Transverse colon (tissue), 4 donors: Measurements from ENCODE around the gene PRKCQ. TPM values are rescaled to one million over a fixed set of nuclear protein-coding genes. Genes with fewer than 3 reads are reported as not detected.

Source experiments
- DNase-seq: peaks from one replicate; pipeline ENCODE4 v3.0.0-alpha.2; 2019
- H3K27ac ChIP-seq, 4 donors: fragments of 200-600 bp; sonication (generic); 2 replicates each; pipeline ENCODE4 v1.5.1; 2016 to 2018; ENCODE audit warnings: inconsistent platforms in 4 of 4
- H3K27me3 ChIP-seq: fragments of 200-600 bp; sonication (generic); 2 replicates; pipeline ENCODE4 v1.5.1; 2017; ENCODE audit warnings: inconsistent platforms
- H3K36me3 ChIP-seq, 4 donors: fragments of 200-600 bp; sonication (generic); 2 replicates each; pipeline ENCODE4 v1.5.1; 2017 to 2019; ENCODE audit warnings: inconsistent platforms in 4 of 4
- H3K4me1 ChIP-seq, 4 donors: fragments of 200-600 bp; sonication (generic); 2 replicates each; pipeline ENCODE4 v1.5.1; 2017 to 2020; ENCODE audit warnings: inconsistent platforms in 4 of 4
- H3K4me3 ChIP-seq, 4 donors: fragments of 200-600 bp; sonication (generic); 1 replicate in 1 of 4; 2 replicates in 3 of 4; pipeline versions ENCODE4 v1.5.1 to v1.6.1; 2017 to 2019; ENCODE audit warnings: inconsistent platforms in 4 of 4
- H3K9me3 ChIP-seq, 2 donors: fragments of 200-600 bp; sonication (generic); 2 replicates each; pipeline ENCODE4 v1.5.1; 2017 to 2019; ENCODE audit warnings: inconsistent platforms in 2 of 2
- CTCF ChIP-seq, 5 experiments: fragments of 200-600 bp in 3 of 5; fragments of 450-650 bp in 2 of 5; sonication (generic) in 3 of 5; IDR thresholded peaks; 1 replicate in 2 of 5; 2 replicates in 3 of 5; pipeline ENCODE4 v1.5.1; 2016 to 2017; ENCODE audit warnings: antibody characterized with exemption in 5 of 5, inconsistent platforms in 3 of 5, mild to moderate bottlenecking in 2 of 5, moderate library complexity in 1 of 5
- EP300 ChIP-seq: sonication (generic); formaldehyde crosslinking; IDR thresholded peaks from one replicate; pipeline ENCODE4 v1.6.1; 2017; ENCODE audit warnings: antibody characterized with exemption, low read depth
- POLR2A ChIP-seq: fragments of 450-650 bp; IDR thresholded peaks from one replicate; pipeline ENCODE4 v1.6.1; 2016; ENCODE audit warnings: antibody characterized with exemption, mild to moderate bottlenecking, moderate library complexity
- POLR2AphosphoS5 ChIP-seq, 3 donors: sonication (generic); formaldehyde crosslinking; IDR thresholded peaks; one replicate each; pipeline ENCODE4 v1.6.1; 2016; ENCODE audit warnings: antibody characterized with exemption in 3 of 3
- WGBS, 2 donors: methylation state at CpG; one replicate each; pipeline ENCODE4 v1.1.5; 2018; ENCODE audit warnings: low coverage in 1 of 2; 5-methylcytosine and 5-hydroxymethylcytosine counted together
- in situ Hi-C, 4 donors: fragments of 200-750 bp; cut with MboI; loops; one replicate each; pipeline versions ENCODE4 v1.15.0 to v1.15.1; 2017; ENCODE audit warnings: low sequenced_read_pairs in 3 of 4, low pct_ligation_motif_present in 1 of 4, low pct_unique_long_range_greater_than_20kb in 1 of 4
- intact Hi-C: fragments of 100-400 bp; cut with DNase I; formaldehyde crosslinking; loops from one replicate; pipeline ENCODE4 v1.15.1; 2023; ENCODE audit warnings: low total_unique reads
- total RNA-seq, 4 donors: library from RNA; depleted of rRNA; stranded (reverse); fragments of >200 nt; gene quantifications; one replicate each; pipeline ENCODE4 v1.1.0, GENCODE V29; 2016

Gene PRKCQ
- total RNA-seq, 4 donors from 2014 or later, result 0.60 to 2.7 (median 1.2) TPM

GRCh38 chr10:6478722-6479121, 101.4 kb downstream of the PRKCQ start:
- TF ChIP-seq CTCF (IDR thresholded peaks at IDR 0.05) (no peak), POLR2A (no peak), POLR2AphosphoS5 (IDR thresholded peaks at IDR 0.05) (no peak), EP300 (no peak)
- 89 to 93% methylated on average over 8 of the region's 8 CpGs for WGBS, 2 donors
- intact Hi-C loops, result no loop called here

GRCh38 chr10:6476989-6477388, 103.1 kb downstream of the PRKCQ start:
- in situ Hi-C loops, result no loop called here
- Histone ChIP-seq H3K4me1 (peaks cover 0 to 7% (median 0%) of the 10 kb centered on the region in 4 donors), H3K27me3 (no peaks in the 10 kb centered on the region), H3K27ac (no peak overlapping the region), H3K36me3 (no peaks in the 10 kb centered on the region), H3K4me3 (no peak overlapping the region), H3K9me3 (no peaks in the 10 kb centered on the region)
- WGBS, 2 donors, result 83 to 90% methylated on average over 2 of the region's 2 CpGs
- no peak for DNase-seq
- TF ChIP-seq CTCF (IDR thresholded peaks at IDR 0.05), result no peak
- TF ChIP-seq POLR2AphosphoS5 (IDR thresholded peaks at IDR 0.05), result no peak
- TF ChIP-seq POLR2A, result no peak
- no peak for TF ChIP-seq EP300
- intact Hi-C loops, result no loop called here

More at GRCh38 chr10:6478722-6479121, 101.4 kb downstream of the PRKCQ start:
- Histone ChIP-seq H3K27ac (no peak overlapping the region), H3K36me3 (no peaks in the 10 kb centered on the region), H3K4me3 (no peak overlapping the region), H3K27me3 (no peaks in the 10 kb centered on the region), H3K9me3 (no peaks in the 10 kb centered on the region), H3K4me1 (peaks cover 0 to 7% (median 0%) of the 10 kb centered on the region in 4 donors)
- in situ Hi-C loops, result no loop called here
- no peak for DNase-seq

GRCh38 chr10:6474871-6475270, 105.2 kb downstream of the PRKCQ start:
- H3K36me3 ChIP-seq, result no peaks in the 10 kb centered on the region
- no peaks in the 10 kb centered on the region for H3K9me3 ChIP-seq
- intact Hi-C loops, result no loop called here
- no peak for DNase-seq
- in situ Hi-C loops, result no loop called here
- no peak overlapping the region for H3K4me3 ChIP-seq
- H3K27ac ChIP-seq, result no peak overlapping the region
- no peak for TF ChIP-seq EP300
- TF ChIP-seq POLR2A, result no peak
- no peak for TF ChIP-seq POLR2AphosphoS5 (IDR thresholded peaks at IDR 0.05)
- TF ChIP-seq CTCF (IDR thresholded peaks at IDR 0.05), result no peak
- WGBS, 2 donors, result 82 to 89% methylated on average over 3 to 5 of the region's 5 CpGs
- H3K4me1 ChIP-seq, result peaks cover 0 to 7% (median 0%) of the 10 kb centered on the region in 4 donors
- H3K27me3 ChIP-seq, result no peaks in the 10 kb centered on the region

- no peak for TF ChIP-seq POLR2AphosphoS5 (IDR thresholded peaks at IDR 0.05)
- no peak for TF ChIP-seq POLR2A
- TF ChIP-seq EP300, result no peak
- TF ChIP-seq CTCF (IDR thresholded peaks at IDR 0.05), result no peak
- Histone ChIP-seq H3K4me1 (peaks cover 0 to 7% (median 0%) of the 10 kb centered on the region in 4 donors), H3K9me3 (no peaks in the 10 kb centered on the region), H3K27me3 (no peaks in the 10 kb centered on the region), H3K36me3 (no peaks in the 10 kb centered on the region), H3K4me3 (peak overlapping the region in 1 of 4 donors; percentile 12), H3K27ac (peak overlapping the region in 3 of 4 donors; percentile 29 to 54 (median 50))
- intact Hi-C loops (no loop called here), in situ Hi-C loops (no loop called here)
- no peak for DNase-seq
- WGBS, 2 donors, result 57 to 70% methylated on average over 6 of the region's 6 CpGs
These were observed 106.1 kb downstream of the PRKCQ start for GRCh38 chr10:6473901-6474370.
